GM12878 (cell line): Measurements from ENCODE around the gene GALNS. TPM values are rescaled to one million over a fixed set of nuclear protein-coding genes. Genes with fewer than 3 reads are reported as not detected.

Experiments used
- ATAC-seq: fragments of 200-7000 bp; cut with Tn5 transposase; 3 replicates; pipeline ENCODE4 v1.9.1; 2020; ENCODE audit warnings: mild to moderate bottlenecking, moderate library complexity
- BruUV-seq: library from RNA; stranded (reverse); fragments of 400-500 nt; replicated peaks from 2 replicates; lab custom pipeline; 2021; lab: Mats Ljungman, UMichigan
- CTCF ChIA-PET: fragments of 300-600 bp; sonication (Branson Sonifier 250); formaldehyde crosslinking; extraction: SDS; loops from one replicate; lab custom pipeline; 2021; ENCODE audit warnings: inconsistent platforms; lab: Yijun Ruan, JAX
- POLR2A ChIA-PET: fragments of 350-600 bp; formaldehyde crosslinking; extraction: SDS; loops from one replicate; lab custom pipeline; 2021; ENCODE audit warnings: inconsistent platforms; lab: Charles Lee
- RAD21 ChIA-PET: fragments of 300-600 bp; sonication (Branson Sonifier 250); formaldehyde crosslinking; loops from one replicate; lab custom pipeline; 2023; ENCODE audit warnings: antibody characterized with exemption; ENCODE audit not compliant: unreplicated experiment; lab: Charles Lee
- SMC1A ChIA-PET: fragments of 300-600 bp; sonication (Branson Sonifier 250); formaldehyde crosslinking; loops from one replicate; lab custom pipeline; 2023; ENCODE audit not compliant: unreplicated experiment, uncharacterized antibody; lab: Charles Lee
- DNase-seq: peaks from one replicate; pipeline ENCODE4 v3.0.0-alpha.2; 2011; ENCODE audit warnings: low read depth, low spot score
- FAIRE-seq: peaks from 3 replicates; lab custom pipeline; 2011; peaks lifted over from hg19 to GRCh38; lab: Jason Lieb, UNC
- H2AFZ ChIP-seq: 2 replicates; pipeline ENCODE4 v1.6.0; 2011; ENCODE audit warnings: low read depth, low read length, control low read depth; ENCODE audit not compliant: control insufficient read depth
- H3K27ac ChIP-seq: 2 replicates; pipeline ENCODE4 v1.5.1; 2011; ENCODE audit warnings: control low read depth; ENCODE audit not compliant: control insufficient read depth, insufficient read depth
- H3K27me3 ChIP-seq, 2 experiments: replicated peaks in 1 of 2; 2 replicates each; pipeline versions ENCODE4 v1.6.0 to v1.6.1; 2011; ENCODE audit warnings: low read length in 1 of 2; ENCODE audit not compliant: control insufficient read depth in 2 of 2, insufficient read depth in 2 of 2
- H3K36me3 ChIP-seq, 2 experiments: 2 replicates each; pipeline ENCODE4 v1.5.1; 2011; ENCODE audit warnings: low read length in 1 of 2; ENCODE audit not compliant: control insufficient read depth in 2 of 2, insufficient read depth in 2 of 2
- H3K4me1 ChIP-seq: 2 replicates; pipeline ENCODE4 v1.6.1; 2011; ENCODE audit warnings: mild to moderate bottlenecking, low read length, moderate library complexity, mixed read lengths; ENCODE audit not compliant: control insufficient read depth, insufficient read depth
- H3K4me2 ChIP-seq: 2 replicates; pipeline ENCODE4 v1.6.0; 2011; ENCODE audit warnings: control low read depth; ENCODE audit not compliant: control insufficient read depth, insufficient read depth
- H3K4me3 ChIP-seq: fragments of 200-600 bp; sonication (generic); 2 replicates; pipeline ENCODE4 v1.5.1; 2016
- H3K79me2 ChIP-seq: 2 replicates; pipeline ENCODE4 v1.6.0; 2011; ENCODE audit warnings: low read length; ENCODE audit not compliant: control insufficient read depth, insufficient read depth
- H3K9ac ChIP-seq: 2 replicates; pipeline ENCODE4 v1.8.0; 2011; ENCODE audit warnings: low read length, control low read depth, mixed read lengths; ENCODE audit not compliant: control insufficient read depth, insufficient read depth
- H3K9me3 ChIP-seq: replicated peaks from 3 replicates; pipeline ENCODE4 v1.5.1; 2011; ENCODE audit warnings: mild to moderate bottlenecking, low read length; ENCODE audit not compliant: control insufficient read depth, insufficient read depth
- H4K20me1 ChIP-seq: 2 replicates; pipeline ENCODE4 v1.6.0; 2011; ENCODE audit not compliant: control insufficient read depth, insufficient read depth
- ATF2 ChIP-seq: IDR thresholded peaks from 2 replicates; pipeline ENCODE4 v1.6.1; 2012; ENCODE audit warnings: low read length, inconsistent platforms
- E2F4 ChIP-seq: IDR thresholded peaks from 2 replicates; pipeline ENCODE4 v1.6.1; 2012; ENCODE audit warnings: low read depth, low read length, improper control_type of control experiment
- ELK1 ChIP-seq: IDR thresholded peaks from 2 replicates; pipeline ENCODE4 v1.6.1; 2012; ENCODE audit warnings: low read depth, low read length, improper control_type of control experiment
- IRF3 ChIP-seq: fragments of 450-650 bp; IDR thresholded peaks from 2 replicates; pipeline ENCODE4 v1.6.1; 2014; ENCODE audit warnings: mild to moderate bottlenecking
- IRF5 ChIP-seq: fragments of 450-650 bp; IDR thresholded peaks from 2 replicates; pipeline ENCODE4 v1.6.1; 2017; ENCODE audit warnings: borderline replicate concordance
- PAX5 ChIP-seq: IDR thresholded peaks from 2 replicates; pipeline ENCODE4 v1.6.1; 2011; ENCODE audit warnings: low read depth, low read length, borderline replicate concordance
- SIX5 ChIP-seq: IDR thresholded peaks from 2 replicates; pipeline ENCODE4 v1.6.1; 2011; ENCODE audit warnings: mild to moderate bottlenecking, low read depth, low read length, moderate library complexity; ENCODE audit not compliant: severe bottlenecking
- WGBS: methylation state at CpG from one replicate; pipeline ENCODE4 v1.1.6; 2016; ENCODE audit warnings: low lambda C conversion rate; ENCODE audit not compliant: insufficient replicate concordance, insufficient coverage; ENCODE audit errors: missing lambda C conversion rate; 5-methylcytosine and 5-hydroxymethylcytosine counted together
- in situ Hi-C: fragments of 300-500 bp; cut with MboI; formaldehyde crosslinking; loops from 9 replicates; pipeline ENCODE4 v1.14.3; 2018; ENCODE audit warnings: mixed read lengths
- intact Hi-C: fragments of 100-400 bp; cut with micrococcal nuclease; formaldehyde crosslinking; loops from one replicate; pipeline ENCODE4 v1.14.2; 2022; ENCODE audit not compliant: unreplicated experiment
- polyA plus RNA-seq, 11 experiments: library from polyadenylated mRNA; depleted of rRNA in 4 of 11; unstranded in 6 of 11; stranded (reverse) in 5 of 11; fragments of >200 nt; fragmentation: Nextera tagmentation in 4 of 11; fragmentation: Illumina TruSeq in 1 of 11; extraction: Ambion mirVana in 4 of 11; extraction: Trizol in 1 of 11; gene quantifications; 1 replicate in 1 of 11; 2 replicates in 10 of 11; pipeline versions ENCODE4 v1.2.1 to v1.2.3, GENCODE V29; 2011 to 2016; ENCODE audit warnings: inconsistent platforms in 2 of 11, missing spikeins in 2 of 11, low read depth in 1 of 11
- total RNA-seq, 4 experiments: library from RNA; depleted of rRNA in 3 of 4; stranded (reverse); fragments of >200 nt in 3 of 4; fragmentation: Illumina TruSeq in 1 of 4; extraction: Trizol in 1 of 4; gene quantifications; 2 replicates each; pipeline versions ENCODE4 v1.2.1 to v1.2.3, GENCODE V29; 2013 to 2021

Gene GALNS
- total and polyA plus RNA-seq, 10 of the 15 experiments (the other 5 are each of a cell fraction or from before 2014, with no cell fraction given), result 0.37 to 12.4 (median 5.3) TPM

- in situ Hi-C loops, result no loop called here
- Histone ChIP-seq H2AFZ (no peak overlapping the region), H3K4me2 (no peak overlapping the region), H3K27ac (no peak overlapping the region), H3K4me3 (no peak overlapping the region), H3K36me3 (no peaks in the 10 kb centered on the region), H3K9me3 (no peaks in the 10 kb centered on the region), H4K20me1 (no peaks in the 10 kb centered on the region), H3K4me1 (peaks cover 6% of the 10 kb centered on the region), H3K9ac (no peak overlapping the region), H3K27me3 (no peaks in the 10 kb centered on the region)
- no peak for DNase-seq
- ATAC-seq, result no peak
- no peak for FAIRE-seq
- CTCF ChIA-PET, result interaction anchor here (1.2 to 2.1 kb wide), 4 partner anchors 40 to 399 kb away, joined by 3 to 6 read pairs (median 5); partner anchors contain the start of genes GALNS and TRAPPC2L
- POLR2A ChIA-PET, result no interaction called here
- BruUV-seq, result no TSS peak
- RAD21 ChIA-PET, result no interaction called here
- no peak for TF ChIP-seq E2F4
- TF ChIP-seq PAX5, result no peak
- TF ChIP-seq SIX5, result no peak
- TF ChIP-seq ATF2, result no peak
- no peak for TF ChIP-seq ELK1
- no peak for TF ChIP-seq IRF5
- no peak for TF ChIP-seq IRF3
- TF ChIP-seq, all 136 proteins: peak for 0
- intact Hi-C loops, result loop anchor here (1.0 kb wide), 2 partner anchors 350 to 399 kb away; no protein-coding TSS in a partner anchor
- 80% methylated on average over 40 of the region's 41 CpGs for WGBS
- SMC1A ChIA-PET, result no interaction called here
- H3K79me2 ChIP-seq, result no peaks in the 10 kb centered on the region
Measured at GRCh38 chr16:88816736-88817535, 39.8 kb downstream of the GALNS start.
